GM21515 (cell line): ENCODE results near the gene UACA.
"Not testable (repeated sequence)": the region's sequence is repeated elsewhere in the genome, so short reads cannot be mapped to it uniquely, and the experiment has no call there.

Source experiments
- ATAC-seq: cut with Tn5 transposase; IDR thresholded peaks from one replicate; pipeline ENCODE4 v1.9.1; 2021; ENCODE audit not compliant: unreplicated experiment

UACA gene

DNA sequence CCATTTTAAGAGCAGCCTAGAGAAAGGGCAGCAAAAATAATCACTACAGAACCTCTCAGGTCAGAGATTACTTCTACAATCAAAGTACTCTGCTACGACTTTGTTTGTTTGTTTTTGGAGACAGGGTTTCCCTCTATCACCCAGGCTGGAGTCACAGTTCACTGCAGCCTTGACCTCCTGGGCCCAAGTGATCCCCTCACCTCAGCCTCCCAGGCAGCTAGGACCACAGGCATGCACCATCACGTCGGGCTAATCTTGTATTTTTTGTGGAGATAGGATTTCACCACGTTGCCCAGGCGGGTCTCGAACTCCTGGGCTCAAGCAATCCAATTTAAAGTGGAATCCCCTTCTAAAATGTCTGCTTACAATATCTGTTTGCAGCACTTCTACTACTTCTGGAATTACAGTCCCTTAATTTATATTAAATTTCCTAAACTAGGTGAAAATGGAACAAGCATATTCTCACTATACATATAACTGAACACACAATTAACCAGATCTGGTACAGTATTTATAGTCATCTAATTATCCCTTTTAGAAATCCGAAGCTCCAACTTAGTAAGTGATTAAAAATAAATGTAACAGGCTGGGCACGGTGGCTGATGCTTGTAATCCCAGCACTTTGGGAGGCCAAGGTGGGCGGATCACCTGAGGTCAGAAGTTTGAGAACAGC lies 4.4 kb downstream of the UACA start:
- ATAC-seq, result no peak

DNA sequence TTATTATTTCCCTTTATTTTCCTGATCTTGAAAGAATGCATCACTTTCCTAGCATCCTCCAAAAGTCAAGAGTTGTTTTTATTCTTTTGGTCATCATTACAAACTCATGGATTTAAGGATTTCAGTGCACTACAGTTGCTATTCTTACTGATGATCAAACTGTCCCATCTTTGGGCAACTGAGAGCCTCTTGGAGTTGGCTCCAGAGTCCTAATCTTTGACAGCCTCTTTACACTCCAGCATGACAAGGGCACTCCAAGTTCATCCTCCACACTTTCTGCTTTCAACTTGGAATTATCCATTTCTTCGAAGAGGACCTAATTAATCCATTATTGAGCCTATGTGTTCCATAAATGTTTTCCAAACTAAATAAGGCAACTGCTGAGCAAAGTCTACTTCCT lies 5.7 kb downstream of the UACA start:
- no peak for ATAC-seq

DNA sequence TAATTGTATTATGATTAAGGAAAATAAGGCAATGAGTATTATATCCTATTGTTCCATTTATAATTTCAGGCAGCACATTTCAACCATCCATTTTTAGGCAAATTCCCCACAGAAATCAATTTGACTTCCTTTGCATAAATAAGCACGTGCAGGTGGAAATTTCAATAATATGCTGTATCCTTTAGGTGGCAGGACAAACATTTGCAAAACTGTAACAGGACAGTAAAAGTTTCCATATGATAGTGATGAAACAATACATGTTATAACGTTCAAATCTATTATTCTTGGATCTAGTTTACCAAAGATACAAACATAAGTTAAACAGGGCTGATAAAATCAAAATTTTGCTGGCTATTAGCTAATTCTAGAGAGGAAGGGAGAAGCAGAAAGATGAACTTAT lies 8.5 kb downstream of the UACA start:
- no peak for ATAC-seq

DNA sequence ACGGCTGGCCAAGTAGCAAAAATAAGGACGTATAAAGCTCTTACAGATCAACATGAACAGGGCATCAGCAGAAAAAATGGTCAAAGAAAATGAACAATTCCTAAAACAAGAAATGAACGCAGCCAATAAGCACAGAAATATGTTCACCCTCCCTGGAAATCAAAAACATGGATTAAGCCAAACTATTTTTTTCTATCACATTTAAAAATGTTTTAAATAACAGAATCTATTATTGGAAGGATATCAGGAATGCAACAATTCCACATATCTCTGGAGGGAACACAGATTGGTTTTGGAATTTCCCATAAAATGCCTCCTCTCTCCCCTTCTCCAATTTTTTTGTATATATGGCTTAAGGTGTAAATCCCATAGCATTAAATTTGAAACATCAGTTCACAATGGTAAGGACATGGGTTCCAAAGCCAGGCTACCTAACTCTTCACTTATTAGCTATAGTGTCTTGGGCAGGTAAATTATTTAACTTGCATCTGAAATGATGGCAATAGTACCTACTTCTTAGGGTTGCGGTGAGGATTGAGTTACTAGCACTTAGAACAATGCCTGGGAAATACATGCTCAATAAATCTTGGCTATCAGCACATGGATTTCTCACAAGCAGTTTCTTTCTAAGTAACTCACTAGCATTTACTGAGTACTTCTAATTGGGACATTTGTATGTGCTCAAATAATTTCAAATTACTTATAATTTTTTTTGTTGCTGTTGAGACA lies 10.1 kb downstream of the UACA start:
- no peak for ATAC-seq

DNA sequence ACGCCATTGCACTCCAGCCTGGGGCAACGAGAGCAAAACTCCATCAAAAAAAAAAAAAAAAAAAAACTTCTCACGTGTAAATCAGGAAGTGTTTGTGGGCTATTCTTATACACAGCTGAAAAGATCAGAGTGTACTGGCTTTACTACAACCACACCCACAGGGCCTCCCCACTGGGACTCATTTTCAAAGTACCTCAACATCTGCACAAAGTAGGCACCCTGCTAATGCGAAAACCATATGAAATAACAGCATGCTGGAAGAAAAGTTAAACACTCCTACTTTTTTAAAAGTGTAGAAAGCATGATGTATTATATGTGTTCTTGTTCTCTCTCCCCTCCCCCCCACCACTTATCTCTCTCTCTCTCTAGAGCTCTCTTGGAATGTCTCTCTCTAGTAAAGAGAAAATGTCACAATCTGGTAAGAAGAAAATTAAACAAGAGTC lies 11.1 kb downstream of the UACA start:
- ATAC-seq, result no peak

DNA sequence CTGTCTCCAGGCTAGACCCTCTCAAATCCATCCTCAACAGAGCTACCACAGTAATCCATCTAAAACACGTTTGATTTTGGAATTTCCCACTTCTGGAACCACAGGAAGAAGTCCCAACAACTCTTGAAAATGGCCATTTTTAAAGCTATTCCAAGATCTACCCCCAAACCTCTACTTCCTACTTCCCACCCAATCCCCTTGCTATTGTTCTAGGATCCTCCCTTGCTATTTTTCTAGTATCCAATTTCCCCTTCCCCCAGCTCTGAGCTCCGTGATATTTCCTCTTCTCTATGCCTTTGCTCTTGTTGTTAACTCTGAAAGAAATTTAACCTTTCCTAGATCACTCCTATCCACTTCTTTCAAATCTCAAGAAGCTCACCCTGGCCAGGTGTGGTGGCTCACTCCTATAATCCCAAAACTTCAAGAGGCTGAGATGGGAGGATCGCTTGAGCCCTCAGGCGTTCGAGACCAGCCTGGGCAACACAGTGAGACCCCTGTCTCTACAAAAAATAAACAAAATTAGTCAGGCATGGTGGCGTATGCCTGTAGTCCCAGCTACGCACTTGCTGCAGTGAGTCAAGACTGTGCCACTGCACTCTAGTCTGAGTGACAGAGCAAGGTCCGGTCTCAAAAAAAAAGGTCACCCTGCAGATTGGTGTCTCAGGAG lies 13.0 kb downstream of the UACA start:
- ATAC-seq, result no peak

DNA sequence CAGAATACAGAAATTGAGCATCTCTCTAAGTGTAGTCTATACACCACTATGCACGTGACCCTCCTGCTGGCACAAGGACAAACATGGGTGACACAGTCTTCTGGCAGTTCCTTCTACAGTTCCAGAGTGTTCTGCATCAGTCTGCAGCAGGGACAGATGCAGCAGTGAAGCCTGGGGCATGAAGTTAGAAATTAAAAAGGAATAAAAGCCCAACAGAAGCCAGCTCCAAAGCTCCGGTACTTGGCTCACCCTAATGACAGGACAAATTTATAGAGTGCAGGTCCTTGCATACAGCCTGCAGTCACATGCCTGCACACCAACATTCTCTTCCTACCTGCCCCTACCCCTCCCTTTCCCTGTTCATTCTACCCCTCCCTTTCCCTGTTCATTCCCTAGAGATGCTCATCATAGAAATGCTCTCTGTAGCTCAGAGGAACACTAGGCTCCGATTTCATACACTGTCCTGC lies 15.0 kb downstream of the UACA start:
- no peak for ATAC-seq

DNA sequence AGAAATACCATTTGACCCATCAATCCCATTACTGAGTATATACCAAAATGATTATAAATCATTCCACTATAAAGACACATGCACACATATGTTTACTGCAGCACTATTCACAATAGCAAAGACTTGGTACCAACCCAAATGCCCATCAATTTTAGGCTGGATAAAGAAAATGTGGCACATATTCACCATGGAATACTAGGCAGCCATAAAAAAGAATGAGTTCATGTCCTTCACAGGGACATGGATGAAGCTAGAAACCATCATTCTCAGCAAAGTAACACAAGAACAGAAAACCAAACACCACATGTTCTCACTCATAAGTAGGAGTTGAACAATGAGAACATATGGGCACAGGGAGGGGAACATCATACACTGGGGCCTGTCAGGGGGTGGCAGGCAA lies 16.8 kb downstream of the UACA start:
- not testable (repeated sequence) for ATAC-seq

DNA sequence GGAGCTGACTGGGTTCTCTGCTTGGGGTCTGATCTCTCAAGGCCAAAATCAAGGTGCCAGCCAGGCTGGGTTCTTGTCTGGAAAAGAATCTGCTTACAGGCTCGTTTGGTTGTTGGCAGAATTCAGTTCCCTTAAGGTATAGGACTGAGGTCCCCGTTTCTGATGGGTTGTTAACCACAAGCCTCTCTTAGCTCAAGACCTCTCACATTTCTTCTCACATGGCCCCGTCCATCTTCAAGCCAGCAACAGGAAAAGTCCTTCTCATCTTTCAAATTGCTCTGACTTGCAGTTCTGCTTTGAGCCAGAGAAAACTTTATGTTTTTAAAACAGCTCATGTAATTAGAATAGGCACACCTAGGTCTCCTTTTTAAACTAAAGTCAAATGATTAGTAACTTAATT lies 20.4 kb downstream of the UACA start:
- no peak for ATAC-seq

DNA sequence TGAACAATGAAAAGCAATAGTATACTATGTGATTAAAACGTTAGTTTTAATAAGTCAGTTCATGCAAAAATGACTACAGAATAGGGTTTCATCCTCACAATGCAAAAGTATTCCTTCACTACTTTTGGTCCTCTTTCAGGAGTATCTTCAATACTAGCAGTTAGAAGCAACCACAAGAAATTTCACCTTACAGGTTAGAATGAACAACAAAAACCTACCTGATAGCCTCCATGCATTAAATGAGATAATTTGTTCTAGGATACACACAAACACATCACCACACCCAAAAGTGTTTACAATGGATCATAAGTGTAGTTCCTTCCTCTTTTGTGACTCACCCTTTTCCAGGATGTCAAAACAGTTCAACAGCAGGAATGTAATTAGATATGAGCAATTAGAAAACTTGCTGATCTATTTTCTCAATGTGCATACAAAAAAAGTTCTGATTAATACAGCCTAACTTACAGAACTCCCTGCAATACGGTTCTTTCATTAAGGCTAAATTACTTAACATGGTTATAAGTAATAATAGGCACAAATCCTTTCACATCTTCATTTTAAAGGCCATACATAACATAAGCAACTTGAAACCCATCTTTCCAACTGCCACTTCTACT lies 21.6 kb downstream of the UACA start:
- no peak for ATAC-seq

DNA sequence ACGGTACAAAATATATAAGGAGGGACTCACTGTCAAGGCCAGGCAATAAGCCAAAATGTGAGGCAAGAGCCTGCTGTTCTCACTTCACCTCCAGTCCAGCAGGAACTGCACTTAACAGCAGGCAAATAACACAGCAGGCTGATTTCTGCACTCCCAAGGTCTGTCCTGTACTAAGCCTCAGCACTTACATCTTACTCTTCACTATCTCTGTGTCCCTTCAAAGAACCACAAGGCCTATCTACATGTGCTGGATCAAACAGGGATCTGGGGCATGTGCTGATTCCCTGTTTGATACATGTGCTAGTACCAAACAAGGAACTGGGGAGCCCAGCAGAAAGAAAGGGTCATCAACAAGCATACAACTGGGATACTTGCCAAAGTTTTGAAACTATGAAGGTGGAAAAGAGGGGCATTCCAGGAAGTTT lies 22.2 kb downstream of the UACA start:
- ATAC-seq, result no peak

DNA sequence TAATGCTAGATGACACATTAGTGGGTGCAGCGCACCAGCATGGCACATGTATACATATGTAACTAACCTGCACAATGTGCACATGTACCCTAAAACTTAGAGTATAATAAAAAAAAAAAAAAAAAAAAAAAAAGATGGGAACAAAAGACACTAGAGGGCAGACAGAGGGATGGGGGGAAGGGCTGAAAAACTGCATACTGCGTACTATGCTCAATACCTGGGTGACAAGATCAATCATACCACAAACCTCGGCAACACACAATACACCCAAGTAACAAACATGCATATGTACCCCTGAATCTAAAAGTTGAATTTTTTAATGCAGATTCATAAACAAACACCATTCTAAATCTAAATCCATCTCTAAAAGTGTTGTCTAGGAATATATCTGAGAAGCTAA lies 28.3 kb downstream of the UACA start:
- not testable (repeated sequence) for ATAC-seq

DNA sequence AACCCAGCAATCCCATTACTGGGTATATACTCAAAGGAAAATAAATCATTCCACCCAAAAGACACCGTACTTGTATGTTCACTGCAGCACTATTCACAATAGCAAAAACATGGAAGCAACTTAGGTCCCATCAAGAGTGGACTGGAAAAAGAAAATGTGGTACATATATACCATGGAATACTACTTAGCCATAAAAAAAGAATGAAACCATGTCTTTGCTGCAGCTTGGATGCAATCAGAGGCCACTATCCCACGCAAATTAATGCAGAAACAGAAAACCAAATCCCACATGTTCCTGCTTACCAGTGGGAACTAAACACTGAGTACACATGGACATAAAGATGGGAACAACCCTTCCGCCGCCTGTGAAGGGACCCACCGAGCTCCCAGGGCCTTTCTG lies 34.2 kb downstream of the UACA start:
- ATAC-seq, result no peak

DNA sequence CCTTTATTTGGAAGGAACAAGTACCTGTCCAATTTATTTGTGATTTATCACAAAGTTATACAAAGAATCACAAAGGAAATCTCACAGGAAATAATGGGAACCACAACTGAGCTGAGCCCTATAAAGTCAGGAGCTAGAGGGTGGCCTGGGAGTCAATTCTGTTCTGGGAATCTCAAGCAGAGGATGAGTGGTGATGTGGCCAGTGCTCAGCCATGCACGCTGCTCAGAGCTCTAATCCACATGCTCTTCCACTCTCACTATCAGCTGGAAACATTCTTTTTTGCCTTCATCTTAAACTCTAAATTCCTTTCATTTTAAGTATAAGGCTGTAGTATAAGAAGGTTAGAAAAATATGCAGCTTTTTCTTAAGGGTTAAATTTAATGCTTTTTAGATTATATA lies 36.6 kb downstream of the UACA start:
- ATAC-seq, result no peak

DNA sequence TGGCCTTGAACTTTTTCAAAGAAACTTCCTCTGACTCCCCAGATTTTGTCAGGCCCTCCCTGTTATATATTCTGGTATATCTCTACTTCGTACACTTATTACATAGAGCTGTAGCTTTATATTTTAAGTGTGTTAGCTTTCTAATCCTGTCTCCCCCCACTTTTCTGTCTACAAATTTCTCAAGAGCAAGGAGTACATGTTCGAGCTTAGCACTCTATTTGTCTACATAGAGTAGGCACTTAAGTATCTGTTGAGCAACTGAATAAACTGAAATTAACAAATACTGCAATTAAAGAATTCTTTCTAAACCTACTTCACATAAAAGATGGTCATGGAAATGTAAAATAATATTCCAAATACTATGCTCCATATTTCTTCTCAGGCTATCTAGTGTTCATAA lies 39.4 kb downstream of the UACA start:
- ATAC-seq, result no peak

DNA sequence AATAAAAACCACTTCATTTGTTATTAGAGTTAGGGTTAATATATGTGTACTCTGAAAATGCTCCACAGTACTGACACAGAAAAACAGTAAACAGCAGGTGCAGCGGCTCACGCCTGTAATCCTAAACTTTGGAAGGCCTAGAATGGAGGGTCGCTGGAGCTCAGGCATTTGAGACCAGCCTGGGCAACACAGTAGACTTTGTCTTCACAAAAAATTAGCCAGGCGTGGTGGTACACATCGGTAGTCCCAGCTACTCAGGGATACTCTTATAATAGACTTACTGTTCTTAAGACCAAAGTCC lies 40.3 kb downstream of the UACA start:
- no peak for ATAC-seq

DNA sequence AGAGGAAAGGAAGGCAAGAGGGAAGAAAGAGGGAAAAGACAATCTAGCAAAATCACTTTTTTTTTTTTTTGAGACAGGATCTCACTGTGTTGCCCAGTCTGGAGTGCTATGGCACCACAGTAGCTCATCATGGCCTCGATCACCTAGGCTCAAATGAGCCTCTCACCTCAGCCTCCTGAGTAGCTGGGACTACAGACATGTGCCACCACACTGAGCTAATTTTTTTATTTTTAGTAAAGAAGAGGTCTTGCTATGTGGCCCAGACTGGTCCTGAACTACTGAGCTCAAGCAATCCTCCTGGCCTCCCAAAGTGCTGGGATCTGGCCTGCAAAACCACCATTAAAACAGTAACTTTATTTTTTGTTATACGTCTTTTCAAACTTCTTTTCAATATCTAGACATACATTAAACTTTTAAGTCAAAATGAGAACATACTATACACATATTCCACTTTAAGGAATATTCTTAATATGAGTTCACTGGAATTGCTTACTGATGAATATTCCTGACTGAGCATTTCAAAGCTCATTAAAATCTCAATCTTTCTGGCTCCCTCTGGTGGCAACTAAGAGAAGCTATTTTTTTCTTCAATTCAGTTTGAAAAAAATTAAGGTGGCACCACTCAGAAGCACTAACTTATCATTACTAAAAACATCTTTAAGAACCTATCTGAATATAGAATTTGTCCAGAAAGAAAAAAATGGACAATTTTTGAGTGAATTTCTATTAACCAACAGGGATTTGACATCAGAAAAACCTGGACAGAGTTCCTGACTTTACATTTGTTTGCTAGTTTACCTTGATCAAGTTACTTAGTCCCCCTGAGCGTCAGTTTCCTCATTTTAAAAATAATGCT lies 40.9 kb downstream of the UACA start:
- no peak for ATAC-seq

DNA sequence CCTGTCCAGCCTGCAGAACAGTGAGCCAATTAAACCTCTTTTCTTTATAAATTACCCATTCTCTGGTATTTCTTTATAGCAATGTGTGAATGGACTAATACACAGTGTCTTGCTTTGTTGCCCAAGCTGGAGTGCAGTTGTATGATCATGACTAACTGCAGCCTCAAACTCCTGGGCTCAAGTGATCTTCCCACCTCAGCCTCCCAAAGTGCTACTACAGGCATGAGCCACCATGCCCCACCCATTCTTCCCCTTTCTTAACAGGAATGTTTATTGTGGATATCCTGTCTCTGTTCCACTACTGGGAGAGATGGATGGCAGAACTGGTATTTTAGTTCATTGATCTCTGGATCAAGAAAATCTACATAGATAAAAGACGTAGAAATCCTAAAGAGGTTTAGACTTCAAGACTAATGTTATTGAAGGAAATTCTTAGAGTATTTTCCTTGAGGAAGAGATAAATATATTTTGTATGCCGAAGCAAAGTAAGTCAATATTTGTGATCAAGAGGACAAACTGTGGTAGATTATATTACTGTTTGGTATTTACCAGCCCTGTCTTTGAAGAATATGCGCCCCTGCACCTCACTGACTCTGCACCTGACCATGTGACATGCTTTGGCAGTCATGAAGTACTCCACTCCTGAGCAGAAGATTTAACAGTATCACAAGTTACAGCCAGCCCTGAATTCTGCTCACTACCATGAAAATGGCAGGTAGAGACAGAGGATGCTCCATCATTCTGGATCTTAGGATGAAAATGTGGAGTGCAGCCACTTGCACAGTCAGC lies 42.9 kb downstream of the UACA start:
- ATAC-seq, result no peak

DNA sequence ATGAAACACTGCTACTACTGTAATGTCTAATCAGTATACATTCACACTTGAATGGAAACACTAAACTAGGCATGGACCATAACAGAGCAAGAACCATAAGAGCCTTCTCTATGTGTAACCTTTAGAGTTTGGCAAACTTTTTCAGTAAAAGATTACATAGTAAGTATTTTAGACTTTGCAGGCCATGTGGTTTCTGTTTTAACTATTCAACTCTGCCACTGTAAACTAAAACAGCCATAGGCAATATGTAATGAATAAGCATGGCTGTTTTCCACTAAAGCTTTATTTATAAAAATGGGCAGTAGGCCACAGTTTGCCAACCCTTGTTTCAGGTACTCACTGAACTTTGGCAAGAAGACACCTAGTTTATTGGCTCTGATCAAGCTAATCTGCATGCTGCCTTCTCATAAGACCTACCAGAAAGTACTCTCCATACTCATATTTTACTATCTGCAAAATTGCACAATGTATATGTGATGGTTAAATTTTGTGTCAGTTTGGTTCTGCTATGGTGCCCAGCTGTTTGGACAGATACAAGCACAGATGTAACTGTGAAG lies 46.0 kb downstream of the UACA start:
- ATAC-seq, result no peak
